Hepatocyte (in vitro differentiated cells): ENCODE data around the gene TLCD4. TPM values are rescaled to one million over a fixed set of nuclear protein-coding genes. Genes with fewer than 3 reads are reported as not detected.
A peak's percentile ranks its signal among the peaks of the same experiment; 100 is the strongest.

Source experiments
- DNase-seq: peaks from one replicate; pipeline ENCODE4 v3.0.0-alpha.2; 2016; ENCODE audit warnings: low spot score
- H2AFZ ChIP-seq: fragments of 200-600 bp; sonication (generic); 2 replicates; pipeline ENCODE4 v1.6.0; 2016; ENCODE audit warnings: antibody characterized with exemption, mild to moderate bottlenecking
- H3K27ac ChIP-seq: fragments of 200-600 bp; sonication (generic); 2 replicates; pipeline ENCODE4 v1.5.1; 2016; ENCODE audit warnings: mild to moderate bottlenecking
- H3K27me3 ChIP-seq: fragments of 200-600 bp; sonication (generic); 2 replicates; pipeline ENCODE4 v1.6.1; 2016
- H3K36me3 ChIP-seq: fragments of 200-600 bp; sonication (generic); replicated peaks from 2 replicates; pipeline ENCODE4 v1.5.1; 2016; ENCODE audit warnings: low read depth; ENCODE audit not compliant: insufficient read depth
- H3K4me1 ChIP-seq: fragments of 200-600 bp; sonication (generic); 2 replicates; pipeline ENCODE4 v1.5.1; 2016; ENCODE audit warnings: mild to moderate bottlenecking, moderate library complexity; ENCODE audit not compliant: insufficient read depth
- H3K4me2 ChIP-seq: fragments of 200-600 bp; sonication (generic); 2 replicates; pipeline ENCODE4 v1.6.0; 2016
- H3K4me3 ChIP-seq: fragments of 200-600 bp; sonication (generic); 2 replicates; pipeline ENCODE4 v1.5.1; 2016; ENCODE audit warnings: mild to moderate bottlenecking
- H3K79me2 ChIP-seq: fragments of 200-600 bp; sonication (generic); 2 replicates; pipeline ENCODE4 v1.6.0; 2017; ENCODE audit warnings: mild to moderate bottlenecking
- H3K9me2 ChIP-seq: fragments of 200-600 bp; sonication (generic); replicated peaks from 2 replicates; pipeline ENCODE4 v1.6.0; 2017; ENCODE audit warnings: mild to moderate bottlenecking; ENCODE audit not compliant: insufficient read depth
- H3K9me3 ChIP-seq: fragments of 200-600 bp; sonication (generic); 2 replicates; pipeline ENCODE4 v1.5.1; 2016; ENCODE audit warnings: low read depth, mild to moderate bottlenecking
- H4K20me1 ChIP-seq: fragments of 200-600 bp; sonication (generic); 2 replicates; pipeline ENCODE4 v1.6.0; 2016; ENCODE audit warnings: mild to moderate bottlenecking; ENCODE audit not compliant: insufficient read depth, poor library complexity, severe bottlenecking
- EZH2 ChIP-seq: fragments of 200-600 bp; sonication (generic); IDR thresholded peaks from 2 replicates; pipeline ENCODE4 v1.6.1; 2016; ENCODE audit warnings: antibody characterized with exemption, mild to moderate bottlenecking, borderline replicate concordance
- EZH2phosphoT487 ChIP-seq: fragments of 200-600 bp; sonication (generic); IDR thresholded peaks from one replicate; pipeline ENCODE4 v1.6.1; 2018; ENCODE audit warnings: antibody characterized with exemption, mild to moderate bottlenecking, low read depth, moderate library complexity; ENCODE audit not compliant: unreplicated experiment, severe bottlenecking
- WGBS: methylation state at CpG from one replicate; pipeline ENCODE4 v1.1.6; 2016; ENCODE audit warnings: low lambda C conversion rate; ENCODE audit errors: missing lambda C conversion rate; 5-methylcytosine and 5-hydroxymethylcytosine counted together
- polyA plus RNA-seq: library from polyadenylated mRNA; unstranded; fragments of >200 nt; fragmentation: Nextera tagmentation; extraction: Ambion mirVana; gene quantifications from 2 replicates; pipeline ENCODE4 v1.2.1, GENCODE V29; 2016
- total RNA-seq: library from RNA; depleted of rRNA; stranded (reverse); fragments of >200 nt; gene quantifications from 2 replicates; pipeline ENCODE4 v1.2.3, GENCODE V29; 2014
- TF ChIP-seq, protein P1 (sequence below): fragments of 200-600 bp; sonication (generic); IDR thresholded peaks from 2 replicates; pipeline ENCODE4 v1.5.1; 2016; ENCODE audit warnings: antibody characterized with exemption, mild to moderate bottlenecking; ENCODE audit not compliant: poor library complexity

Gene TLCD4
- total and polyA plus RNA-seq, 2 experiments from 2014 or later: 12.2 to 31.5 TPM

DNA sequence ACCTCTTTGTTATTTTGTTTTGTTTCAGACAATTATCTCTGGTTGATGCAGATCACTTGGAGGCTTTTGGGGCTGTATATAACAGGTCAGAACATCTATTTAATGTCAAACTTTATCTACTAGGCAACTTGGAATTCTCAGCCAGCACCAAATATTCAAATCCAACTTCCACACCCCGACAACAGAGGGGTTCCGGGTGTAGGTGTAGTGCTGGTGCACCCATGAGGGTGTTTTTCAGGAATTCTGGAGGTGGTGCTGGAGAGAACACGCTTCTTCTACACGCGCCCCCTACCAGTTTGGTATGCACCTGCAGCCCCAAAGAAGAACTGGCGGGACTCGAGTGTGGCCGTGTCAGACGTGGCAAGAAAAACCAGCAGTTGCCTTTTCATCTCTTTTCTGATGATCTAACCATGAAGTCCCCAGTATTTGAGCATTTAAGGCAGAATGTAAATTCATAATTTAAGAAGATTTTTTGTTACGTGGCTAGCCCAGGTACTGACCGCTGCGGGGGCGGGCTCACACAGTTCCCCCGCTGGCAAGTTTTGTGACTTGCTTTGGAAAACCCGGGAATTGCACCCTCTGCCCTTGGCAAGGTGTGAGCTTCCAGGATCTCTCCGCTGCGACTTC is 462 bp upstream of the TLCD4 start:
- peak; percentile 86 for DNase-seq
- peaks cover 4% of the 10 kb centered on the region for H3K4me1 ChIP-seq
- 2% methylated on average over 17 of the region's 17 CpGs for WGBS
- H3K4me3 ChIP-seq: peak overlapping the region; percentile 80
- H2AFZ ChIP-seq: peak overlapping the region; percentile 96
- H3K79me2 ChIP-seq: peaks cover 20% of the 10 kb centered on the region
- H4K20me1 ChIP-seq: no peaks in the 10 kb centered on the region
- H3K9me3 ChIP-seq: no peaks in the 10 kb centered on the region
- no peaks in the 10 kb centered on the region for H3K27me3 ChIP-seq
- no peak for TF ChIP-seq EZH2phosphoT487
- TF ChIP-seq, protein P1, sequence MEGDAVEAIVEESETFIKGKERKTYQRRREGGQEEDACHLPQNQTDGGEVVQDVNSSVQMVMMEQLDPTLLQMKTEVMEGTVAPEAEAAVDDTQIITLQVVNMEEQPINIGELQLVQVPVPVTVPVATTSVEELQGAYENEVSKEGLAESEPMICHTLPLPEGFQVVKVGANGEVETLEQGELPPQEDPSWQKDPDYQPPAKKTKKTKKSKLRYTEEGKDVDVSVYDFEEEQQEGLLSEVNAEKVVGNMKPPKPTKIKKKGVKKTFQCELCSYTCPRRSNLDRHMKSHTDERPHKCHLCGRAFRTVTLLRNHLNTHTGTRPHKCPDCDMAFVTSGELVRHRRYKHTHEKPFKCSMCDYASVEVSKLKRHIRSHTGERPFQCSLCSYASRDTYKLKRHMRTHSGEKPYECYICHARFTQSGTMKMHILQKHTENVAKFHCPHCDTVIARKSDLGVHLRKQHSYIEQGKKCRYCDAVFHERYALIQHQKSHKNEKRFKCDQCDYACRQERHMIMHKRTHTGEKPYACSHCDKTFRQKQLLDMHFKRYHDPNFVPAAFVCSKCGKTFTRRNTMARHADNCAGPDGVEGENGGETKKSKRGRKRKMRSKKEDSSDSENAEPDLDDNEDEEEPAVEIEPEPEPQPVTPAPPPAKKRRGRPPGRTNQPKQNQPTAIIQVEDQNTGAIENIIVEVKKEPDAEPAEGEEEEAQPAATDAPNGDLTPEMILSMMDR: peak; percentile 59
- peak overlapping the region; percentile 85 for H3K27ac ChIP-seq
- no peaks in the 10 kb centered on the region for H3K36me3 ChIP-seq
- H3K9me2 ChIP-seq: no peaks in the 10 kb centered on the region
- H3K4me2 ChIP-seq: peak overlapping the region; percentile 91

DNA sequence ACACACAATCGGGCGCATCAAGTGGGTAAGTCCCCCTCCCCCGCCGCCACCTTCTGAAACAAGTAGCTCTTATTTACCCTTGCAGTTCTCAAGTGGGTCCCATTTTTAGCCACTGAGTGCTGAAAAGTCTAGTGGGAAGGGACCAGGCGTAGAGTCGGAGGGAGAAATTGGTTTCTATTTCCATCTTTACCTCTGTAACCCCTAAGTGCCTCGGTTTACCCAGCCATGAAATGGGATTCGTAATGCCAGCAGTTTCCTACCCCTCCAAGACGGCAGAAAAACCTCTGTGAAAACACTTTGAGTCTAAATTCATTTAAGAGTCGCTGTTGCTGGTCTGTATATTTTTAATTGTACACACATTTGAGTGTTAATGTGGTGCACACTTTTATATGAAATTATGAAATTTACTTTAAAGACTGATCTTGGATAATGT is 928 bp downstream of the TLCD4 start:
- no peaks in the 10 kb centered on the region for H3K36me3 ChIP-seq
- peaks cover 4% of the 10 kb centered on the region for H3K4me1 ChIP-seq
- peak overlapping the region; percentile 96 for H2AFZ ChIP-seq
- DNase-seq: no peak
- H3K9me3 ChIP-seq: no peaks in the 10 kb centered on the region
- peak overlapping the region; percentile 85 for H3K27ac ChIP-seq
- no peaks in the 10 kb centered on the region for H3K27me3 ChIP-seq
- WGBS: 24% methylated on average over 10 of the region's 10 CpGs
- peak overlapping the region; percentile 80 for H3K4me3 ChIP-seq
- H4K20me1 ChIP-seq: no peaks in the 10 kb centered on the region
- TF ChIP-seq EZH2: no peak
- peaks cover 25% of the 10 kb centered on the region for H3K79me2 ChIP-seq
- peak overlapping the region; percentile 91 for H3K4me2 ChIP-seq
- no peaks in the 10 kb centered on the region for H3K9me2 ChIP-seq

DNA sequence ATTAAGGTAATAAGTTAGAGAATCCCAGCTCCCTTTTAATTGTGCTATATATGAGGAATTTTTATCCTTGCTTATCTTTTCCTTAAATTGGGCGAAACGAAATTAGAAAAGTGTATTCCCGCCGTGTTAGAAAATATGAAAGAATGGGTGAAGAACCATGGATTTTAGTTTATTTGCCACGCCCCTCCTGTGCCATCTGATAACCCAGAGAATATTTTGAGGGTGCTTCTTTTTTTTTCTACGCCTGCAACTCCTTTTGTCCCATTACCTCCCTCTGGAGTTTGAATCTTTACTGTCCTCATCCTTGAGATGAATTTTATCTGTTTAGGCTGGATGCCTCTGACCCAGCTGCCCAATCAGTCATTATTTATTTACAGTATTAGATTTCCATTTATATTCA is 1.6 kb downstream of the TLCD4 start:
- Histone ChIP-seq H3K9me3 (no peaks in the 10 kb centered on the region), H3K4me1 (peaks cover 4% of the 10 kb centered on the region), H3K4me2 (peak overlapping the region; percentile 91), H4K20me1 (no peaks in the 10 kb centered on the region), H3K4me3 (no peak overlapping the region), H2AFZ (no peak overlapping the region), H3K36me3 (no peaks in the 10 kb centered on the region), H3K27me3 (no peaks in the 10 kb centered on the region), H3K27ac (no peak overlapping the region), H3K79me2 (peaks cover 32% of the 10 kb centered on the region), H3K9me2 (no peaks in the 10 kb centered on the region)
- DNase-seq: no peak
- TF ChIP-seq, protein P1: no peak
- TF ChIP-seq EZH2: no peak
- no peak for TF ChIP-seq EZH2phosphoT487
- WGBS: 89% methylated on average over 6 of the region's 6 CpGs

DNA sequence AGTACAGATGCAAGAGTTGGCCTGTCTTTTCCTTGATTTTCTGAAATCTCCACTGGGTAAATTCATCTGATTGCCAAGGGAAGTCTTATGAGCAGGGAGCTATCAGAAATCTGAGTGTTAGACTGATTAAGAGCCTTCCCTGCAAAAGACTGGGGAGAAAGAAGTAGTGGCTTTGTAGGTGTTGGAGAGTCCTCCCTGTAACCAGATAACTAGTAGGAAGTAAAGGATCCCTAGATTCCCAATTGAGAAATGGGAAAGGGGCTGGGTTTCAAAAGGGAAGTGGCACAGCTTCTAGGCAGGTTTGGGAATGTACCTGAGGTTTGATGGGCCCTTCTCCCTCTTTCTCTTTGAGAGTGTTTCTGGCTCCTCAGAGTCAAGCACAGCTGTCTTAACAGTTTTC is 2.1 kb downstream of the TLCD4 start:
- Histone ChIP-seq H3K4me1 (peaks cover 4% of the 10 kb centered on the region), H3K27me3 (no peaks in the 10 kb centered on the region), H3K27ac (no peak overlapping the region), H4K20me1 (no peaks in the 10 kb centered on the region), H3K4me2 (peak overlapping the region; percentile 91), H3K9me3 (no peaks in the 10 kb centered on the region), H2AFZ (no peak overlapping the region), H3K4me3 (no peak overlapping the region), H3K36me3 (no peaks in the 10 kb centered on the region), H3K79me2 (peaks cover 35% of the 10 kb centered on the region), H3K9me2 (no peaks in the 10 kb centered on the region)
- TF ChIP-seq, protein P1: no peak
- TF ChIP-seq EZH2 (no peak), EZH2phosphoT487 (no peak)
- DNase-seq: no peak
